Esophagus muscularis mucosa (tissue), 3 donors: ENCODE results near the gene ZC3H12C.

Source experiments
- POLR2A ChIP-seq: fragments of 450-650 bp; IDR thresholded peaks from one replicate; pipeline ENCODE4 v1.6.1; 2017; ENCODE audit warnings: antibody characterized with exemption, moderate library complexity, mild to moderate bottlenecking, low read depth
- TF ChIP-seq, protein P1 (sequence below), 3 experiments: fragments of 200-600 bp in 2 of 3; fragments of 450-650 bp in 1 of 3; sonication (generic) in 2 of 3; IDR thresholded peaks; one replicate each; pipeline ENCODE4 v1.5.1; 2017 to 2019; ENCODE audit warnings: antibody characterized with exemption in 3 of 3, mild to moderate bottlenecking in 2 of 3, moderate library complexity in 1 of 3

DNA sequence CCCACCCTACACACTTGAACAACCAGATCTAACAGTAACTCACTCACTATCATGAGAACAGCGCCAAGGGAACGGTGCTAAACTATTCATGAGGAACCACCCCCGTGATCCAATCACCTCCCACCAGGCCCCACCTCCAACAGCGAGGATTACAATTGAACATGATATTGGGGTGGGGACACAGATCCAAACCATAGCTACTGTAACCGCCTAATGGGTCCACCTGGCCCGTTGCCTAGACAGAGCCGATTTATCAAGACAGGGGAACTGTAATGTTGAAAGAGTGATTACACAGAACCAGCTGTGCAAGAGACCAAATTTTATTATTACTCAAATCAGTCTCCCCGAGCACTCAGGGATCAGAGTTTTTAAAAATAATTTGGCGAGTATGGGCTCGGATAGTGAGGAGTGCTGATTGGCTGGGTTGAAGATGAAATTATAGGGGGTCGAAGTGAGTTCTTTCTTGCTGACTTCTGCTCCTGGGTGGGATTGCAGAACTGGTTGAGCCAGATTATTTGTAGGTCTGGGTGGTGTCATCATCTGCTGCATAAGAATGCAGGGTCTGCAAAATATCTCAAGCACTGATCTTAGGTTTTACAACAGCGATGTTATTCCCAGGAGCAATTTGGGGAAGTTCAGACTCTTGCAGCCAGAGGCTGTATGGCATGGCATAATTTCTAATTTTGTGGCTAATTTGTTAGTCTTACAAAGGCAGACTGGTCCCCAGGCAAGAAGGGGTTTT lies 17.9 kb upstream of the ZC3H12C start:
- TF ChIP-seq, protein P1, sequence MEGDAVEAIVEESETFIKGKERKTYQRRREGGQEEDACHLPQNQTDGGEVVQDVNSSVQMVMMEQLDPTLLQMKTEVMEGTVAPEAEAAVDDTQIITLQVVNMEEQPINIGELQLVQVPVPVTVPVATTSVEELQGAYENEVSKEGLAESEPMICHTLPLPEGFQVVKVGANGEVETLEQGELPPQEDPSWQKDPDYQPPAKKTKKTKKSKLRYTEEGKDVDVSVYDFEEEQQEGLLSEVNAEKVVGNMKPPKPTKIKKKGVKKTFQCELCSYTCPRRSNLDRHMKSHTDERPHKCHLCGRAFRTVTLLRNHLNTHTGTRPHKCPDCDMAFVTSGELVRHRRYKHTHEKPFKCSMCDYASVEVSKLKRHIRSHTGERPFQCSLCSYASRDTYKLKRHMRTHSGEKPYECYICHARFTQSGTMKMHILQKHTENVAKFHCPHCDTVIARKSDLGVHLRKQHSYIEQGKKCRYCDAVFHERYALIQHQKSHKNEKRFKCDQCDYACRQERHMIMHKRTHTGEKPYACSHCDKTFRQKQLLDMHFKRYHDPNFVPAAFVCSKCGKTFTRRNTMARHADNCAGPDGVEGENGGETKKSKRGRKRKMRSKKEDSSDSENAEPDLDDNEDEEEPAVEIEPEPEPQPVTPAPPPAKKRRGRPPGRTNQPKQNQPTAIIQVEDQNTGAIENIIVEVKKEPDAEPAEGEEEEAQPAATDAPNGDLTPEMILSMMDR (IDR thresholded peaks at IDR 0.05) = no peak
- TF ChIP-seq POLR2A = no peak
